ENCODE results near the gene PDGFRB.
A peak's percentile ranks its signal among the peaks of the same experiment; 100 is the strongest.

PDGFRB gene

GRCh38 chr5:150080696-150081435, 74.8 kb downstream of the PDGFRB start:
- no peak for DNase-seq

- DNase-seq, result no peak
Measured at GRCh38 chr5:150079909-150080461, 75.7 kb downstream of the PDGFRB start.

GRCh38 chr5:150078802-150079689, 76.6 kb downstream of the PDGFRB start:
- no peak for DNase-seq

- DNase-seq, result no peak
Measured at GRCh38 chr5:150077996-150078801, 77.4 kb downstream of the PDGFRB start.

GRCh38 chr5:150077060-150077459, 78.6 kb downstream of the PDGFRB start:
- DNase-seq, result no peak

- no peak for DNase-seq
Measured at GRCh38 chr5:150075806-150076205, 79.8 kb downstream of the PDGFRB start.

- DNase-seq, result no peak
Measured at GRCh38 chr5:150075233-150075632, 80.4 kb downstream of the PDGFRB start.

GRCh38 chr5:150073677-150074076, 82.0 kb downstream of the PDGFRB start:
- DNase-seq, result no peak

- DNase-seq, result no peak
Measured at GRCh38 chr5:150073086-150073625, 82.5 kb downstream of the PDGFRB start.

GRCh38 chr5:150070821-150071220, 84.8 kb downstream of the PDGFRB start:
- DNase-seq, result no peak

GRCh38 chr5:150069672-150070627, 85.7 kb downstream of the PDGFRB start:
- DNase-seq, result no peak

- no peak for DNase-seq
Measured at GRCh38 chr5:150068961-150069645, 86.5 kb downstream of the PDGFRB start.

- DNase-seq, result no peak
Measured at GRCh38 chr5:150068472-150068871, 87.2 kb downstream of the PDGFRB start.

- no peak for DNase-seq
Measured at GRCh38 chr5:150068071-150068470, 87.6 kb downstream of the PDGFRB start.

- DNase-seq, result no peak
Measured at GRCh38 chr5:150067405-150067960, 88.2 kb downstream of the PDGFRB start.

GRCh38 chr5:150066901-150067396, 88.7 kb downstream of the PDGFRB start:
- no peak for DNase-seq

- DNase-seq, result no peak
Measured at GRCh38 chr5:150066436-150066835, 89.2 kb downstream of the PDGFRB start.

GRCh38 chr5:150065886-150066285, 89.8 kb downstream of the PDGFRB start:
- peak; percentile 22 for DNase-seq

GRCh38 chr5:150065346-150065745, 90.3 kb downstream of the PDGFRB start:
- peak; percentile 45 for DNase-seq

- DNase-seq, result no peak
Measured at GRCh38 chr5:150064681-150065220, 90.9 kb downstream of the PDGFRB start.

Measured in T1000 (cell line).